ENCODE data around the gene UBAC2. TPM values are rescaled to one million over a fixed set of nuclear protein-coding genes. Genes with fewer than 3 reads are reported as not detected.

Gene UBAC2
- polyA plus RNA-seq, 4 donors, result 56.2 to 92.6 (median 76.0) TPM

DNA sequence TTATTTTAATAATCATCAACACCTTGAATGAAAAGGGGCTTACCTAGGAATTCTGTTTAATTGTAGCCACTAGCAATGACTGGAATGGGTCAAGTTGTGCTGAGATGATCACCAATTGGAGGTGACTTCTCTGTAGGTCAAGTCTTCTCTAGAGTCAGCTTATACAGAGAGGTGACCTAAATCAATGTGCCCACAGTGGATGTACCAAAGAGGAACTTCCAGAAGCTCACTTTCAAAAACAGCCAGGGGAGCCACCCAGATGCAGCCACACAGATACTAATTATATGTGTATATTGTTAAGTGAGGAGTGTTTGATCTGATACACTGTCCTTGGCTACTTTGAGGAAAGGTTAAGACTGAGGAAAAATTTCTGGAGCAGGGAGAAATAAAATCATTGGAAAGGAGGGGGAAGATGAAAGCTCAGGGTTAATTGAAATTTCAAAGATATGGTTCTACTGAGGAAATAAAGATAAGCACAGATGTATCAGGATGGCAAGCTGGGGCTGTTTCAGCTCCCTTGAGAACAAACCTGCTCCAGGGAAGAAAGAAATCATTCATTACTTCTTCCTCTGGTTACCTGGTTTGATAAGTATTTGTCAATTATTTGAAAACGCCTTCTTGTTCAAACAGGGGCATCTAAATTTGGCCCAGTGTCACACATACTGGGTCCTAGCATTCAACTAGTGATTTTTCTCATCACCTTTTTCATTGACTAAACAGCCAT is 101.4 kb downstream of the UBAC2 start:
- peak overlapping the region in 1 of 3 donors; percentile 79 for H3K27ac ChIP-seq (ENCODE audit: low read depth in 1 of 3, low read length in 2 of 3)
- no peak for FAIRE-seq
- no peaks in the 10 kb centered on the region for H3K9me3 ChIP-seq (ENCODE audit: control insufficient read depth in 2 of 2, insufficient read depth in 1 of 2, low read depth in 1 of 2, low read length in 1 of 2)
- H3K36me3 ChIP-seq (ENCODE audit: control insufficient read depth in 3 of 3, insufficient read depth in 2 of 3, low read depth in 1 of 3, low read length in 3 of 3), result peaks cover 0 to 13% (median 0%) of the 10 kb centered on the region in 3 donors
- no peak for DNase-seq
- no peak overlapping the region for H3K4me3 ChIP-seq (ENCODE audit: low read depth in 1 of 3, low read length in 3 of 3)
- 51 to 84% (median 66%) methylated on average over 1 of the region's 1 CpG for WGBS, 3 donors
- H3K4me1 ChIP-seq (ENCODE audit: control insufficient read depth in 3 of 3, insufficient read depth in 2 of 3, low read depth in 1 of 3, low read length in 2 of 3), result peaks cover 0 to 5% (median 0%) of the 10 kb centered on the region in 3 donors
- H3K27me3 ChIP-seq (ENCODE audit: control insufficient read depth in 3 of 3, insufficient read depth in 3 of 3, low read length in 3 of 3), result no peaks in the 10 kb centered on the region

GRCh38 chr13:99302637-99303505 is 102.2 kb downstream of the UBAC2 start:
- peak overlapping the region in 1 of 3 donors; percentile 68 for H3K27ac ChIP-seq (ENCODE audit: low read depth in 1 of 3, low read length in 2 of 3)
- FAIRE-seq, result no peak
- H3K4me1 ChIP-seq (ENCODE audit: control insufficient read depth in 3 of 3, insufficient read depth in 2 of 3, low read depth in 1 of 3, low read length in 2 of 3), result peaks cover 0 to 5% (median 0%) of the 10 kb centered on the region in 3 donors
- 90 to 96% (median 94%) methylated on average over 8 of the region's 8 CpGs for whole genome bisulfite sequencing, 3 donors
- no peaks in the 10 kb centered on the region for H3K27me3 ChIP-seq (ENCODE audit: control insufficient read depth in 3 of 3, insufficient read depth in 3 of 3, low read length in 3 of 3)
- no peak overlapping the region for H3K4me3 ChIP-seq (ENCODE audit: low read depth in 1 of 3, low read length in 3 of 3)
- peaks cover 0 to 13% (median 0%) of the 10 kb centered on the region in 3 donors for H3K36me3 ChIP-seq (ENCODE audit: control insufficient read depth in 3 of 3, insufficient read depth in 2 of 3, low read depth in 1 of 3, low read length in 3 of 3)
- DNase-seq, result no peak
- no peaks in the 10 kb centered on the region for H3K9me3 ChIP-seq (ENCODE audit: control insufficient read depth in 2 of 2, insufficient read depth in 1 of 2, low read depth in 1 of 2, low read length in 1 of 2)

GRCh38 chr13:99303863-99304521 is 103.3 kb downstream of the UBAC2 start:
- H3K4me3 ChIP-seq (ENCODE audit: low read depth in 1 of 3, low read length in 3 of 3), result no peak overlapping the region
- WGBS, 3 donors, result 73 to 87% (median 81%) methylated on average over 14 of the region's 14 CpGs
- peak overlapping the region in 1 of 3 donors; percentile 79 for H3K27ac ChIP-seq (ENCODE audit: low read depth in 1 of 3, low read length in 2 of 3)

GRCh38 chr13:99304541-99304940 is 103.9 kb downstream of the UBAC2 start:
- Histone ChIP-seq H3K4me3 (ENCODE audit: low read depth in 1 of 3, low read length in 3 of 3) (no peak overlapping the region), H3K27ac (ENCODE audit: low read depth in 1 of 3, low read length in 2 of 3) (peak overlapping the region in 1 of 3 donors; percentile 63)
- 72 to 88% (median 74%) methylated on average over 4 of the region's 4 CpGs for WGBS, 3 donors

More at GRCh38 chr13:99303863-99304521, 103.3 kb downstream of the UBAC2 start:
- FAIRE-seq, result no peak
- Histone ChIP-seq H3K36me3 (ENCODE audit: control insufficient read depth in 3 of 3, insufficient read depth in 2 of 3, low read depth in 1 of 3, low read length in 3 of 3) (peaks cover 0 to 13% (median 0%) of the 10 kb centered on the region in 3 donors), H3K9me3 (ENCODE audit: control insufficient read depth in 2 of 2, insufficient read depth in 1 of 2, low read depth in 1 of 2, low read length in 1 of 2) (no peaks in the 10 kb centered on the region), H3K4me1 (ENCODE audit: control insufficient read depth in 3 of 3, insufficient read depth in 2 of 3, low read depth in 1 of 3, low read length in 2 of 3) (peaks cover 0 to 9% (median 0%) of the 10 kb centered on the region in 3 donors), H3K27me3 (ENCODE audit: control insufficient read depth in 3 of 3, insufficient read depth in 3 of 3, low read length in 3 of 3) (no peaks in the 10 kb centered on the region)
- no peak for DNase-seq

DNA sequence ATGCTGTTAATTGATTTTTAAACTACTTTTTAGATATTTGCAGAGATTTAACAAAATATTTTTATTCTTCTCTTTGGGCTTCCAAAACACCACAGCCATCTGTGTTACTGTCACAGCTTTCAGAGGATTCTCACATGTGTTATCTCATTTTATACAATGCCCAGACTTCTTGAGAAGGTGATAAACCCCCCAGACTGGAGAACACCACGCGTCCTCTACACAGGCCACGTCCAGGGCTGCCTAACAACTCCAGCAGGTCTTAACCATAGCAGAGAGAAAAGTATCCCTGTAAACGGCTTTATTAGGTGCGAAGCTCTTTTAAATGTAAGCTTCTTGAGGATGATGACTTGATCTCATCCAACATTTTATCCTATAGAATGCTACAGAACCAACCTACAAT is 104.5 kb downstream of the UBAC2 start:
- FAIRE-seq (no peak), DNase-seq (no peak)
- Histone ChIP-seq H3K27ac (ENCODE audit: low read depth in 1 of 3, low read length in 2 of 3) (peak overlapping the region in 1 of 3 donors; percentile 72), H3K9me3 (ENCODE audit: control insufficient read depth in 2 of 2, insufficient read depth in 1 of 2, low read depth in 1 of 2, low read length in 1 of 2) (no peaks in the 10 kb centered on the region), H3K27me3 (ENCODE audit: control insufficient read depth in 3 of 3, insufficient read depth in 3 of 3, low read length in 3 of 3) (no peaks in the 10 kb centered on the region), H3K4me1 (ENCODE audit: control insufficient read depth in 3 of 3, insufficient read depth in 2 of 3, low read depth in 1 of 3, low read length in 2 of 3) (peaks cover 0 to 12% (median 0%) of the 10 kb centered on the region in 3 donors), H3K4me3 (ENCODE audit: low read depth in 1 of 3, low read length in 3 of 3) (no peak overlapping the region), H3K36me3 (ENCODE audit: control insufficient read depth in 3 of 3, insufficient read depth in 2 of 3, low read depth in 1 of 3, low read length in 3 of 3) (peaks cover 0 to 18% (median 2%) of the 10 kb centered on the region in 3 donors)
- 58 to 91% (median 82%) methylated on average over 5 of the region's 5 CpGs for WGBS, 3 donors

More at GRCh38 chr13:99304541-99304940, 103.9 kb downstream of the UBAC2 start:
- peaks cover 0 to 14% (median 0%) of the 10 kb centered on the region in 3 donors for H3K36me3 ChIP-seq (ENCODE audit: control insufficient read depth in 3 of 3, insufficient read depth in 2 of 3, low read depth in 1 of 3, low read length in 3 of 3)
- DNase-seq, result no peak
- no peak for FAIRE-seq
- peaks cover 0 to 9% (median 0%) of the 10 kb centered on the region in 3 donors for H3K4me1 ChIP-seq (ENCODE audit: control insufficient read depth in 3 of 3, insufficient read depth in 2 of 3, low read depth in 1 of 3, low read length in 2 of 3)
- H3K9me3 ChIP-seq (ENCODE audit: control insufficient read depth in 2 of 2, insufficient read depth in 1 of 2, low read depth in 1 of 2, low read length in 1 of 2), result no peaks in the 10 kb centered on the region
- no peaks in the 10 kb centered on the region for H3K27me3 ChIP-seq (ENCODE audit: control insufficient read depth in 3 of 3, insufficient read depth in 3 of 3, low read length in 3 of 3)

DNA sequence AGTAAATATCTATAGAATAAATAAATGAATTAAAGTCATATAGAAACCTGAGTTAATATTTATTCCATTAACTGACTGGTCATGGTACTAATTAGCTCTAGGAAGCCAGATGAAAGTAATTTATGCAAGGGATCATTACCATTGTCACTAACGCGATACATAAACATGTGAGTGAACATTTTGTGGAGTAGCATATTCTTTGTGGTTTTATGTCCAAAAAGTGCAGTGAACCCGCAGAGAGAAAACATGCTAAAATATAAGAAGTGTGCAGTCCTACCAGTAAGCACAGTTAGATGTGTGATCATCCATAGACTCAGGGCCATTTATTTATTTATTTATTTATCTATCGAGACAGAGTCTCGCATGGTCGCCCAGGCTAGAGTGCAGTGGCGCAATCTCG is 104.9 kb downstream of the UBAC2 start:
- H3K27ac ChIP-seq (ENCODE audit: low read depth in 1 of 3, low read length in 2 of 3), result peak overlapping the region in 1 of 3 donors; percentile 84
- H3K4me1 ChIP-seq (ENCODE audit: control insufficient read depth in 3 of 3, insufficient read depth in 2 of 3, low read depth in 1 of 3, low read length in 2 of 3), result peaks cover 0 to 13% (median 0%) of the 10 kb centered on the region in 3 donors
- DNase-seq (no peak), FAIRE-seq (no peak)
- no peaks in the 10 kb centered on the region for H3K9me3 ChIP-seq (ENCODE audit: control insufficient read depth in 2 of 2, insufficient read depth in 1 of 2, low read depth in 1 of 2, low read length in 1 of 2)
- H3K27me3 ChIP-seq (ENCODE audit: control insufficient read depth in 3 of 3, insufficient read depth in 3 of 3, low read length in 3 of 3), result no peaks in the 10 kb centered on the region
- peaks cover 0 to 18% (median 2%) of the 10 kb centered on the region in 3 donors for H3K36me3 ChIP-seq (ENCODE audit: control insufficient read depth in 3 of 3, insufficient read depth in 2 of 3, low read depth in 1 of 3, low read length in 3 of 3)
- WGBS, 3 donors, result 78 to 86% (median 82%) methylated on average over 8 of the region's 8 CpGs
- H3K4me3 ChIP-seq (ENCODE audit: low read depth in 1 of 3, low read length in 3 of 3), result no peak overlapping the region

GRCh38 chr13:99307247-99307646 is 106.6 kb downstream of the UBAC2 start, which contains the start of gene GPR183:
Gene GPR183 (minus strand): TSS chr13:99307399. CDS start chr13:99296145, 11,254 bp downstream.
- FAIRE-seq (peak; percentile 26), DNase-seq (peak; percentile 12 to 52)
- Histone ChIP-seq H3K4me3 (ENCODE audit: low read depth in 1 of 3, low read length in 3 of 3) (peak within 1 kb of the TSS in 1 of 3 donors; percentile 21), H3K9me3 (ENCODE audit: control insufficient read depth in 2 of 2, insufficient read depth in 1 of 2, low read depth in 1 of 2, low read length in 1 of 2) (no peaks in the 10 kb centered on the region), H3K36me3 (ENCODE audit: control insufficient read depth in 3 of 3, insufficient read depth in 2 of 3, low read depth in 1 of 3, low read length in 3 of 3) (peaks cover 0 to 19% (median 2%) of the 10 kb centered on the region in 3 donors), H3K4me1 (ENCODE audit: control insufficient read depth in 3 of 3, insufficient read depth in 2 of 3, low read depth in 1 of 3, low read length in 2 of 3) (peaks cover 0 to 9% (median 0%) of the 10 kb centered on the region in 3 donors), H3K27ac (ENCODE audit: low read depth in 1 of 3, low read length in 2 of 3) (peak within 1 kb of the TSS in 2 of 3 donors; percentile 2 to 87), H3K27me3 (ENCODE audit: control insufficient read depth in 3 of 3, insufficient read depth in 3 of 3, low read length in 3 of 3) (no peaks in the 10 kb centered on the region)
- 36 to 88% (median 58%) methylated on average over 4 of the region's 4 CpGs for WGBS, 3 donors

Data from small intestine (tissue), 7 donors.